ENCODE results near the gene TRNP1.

Gene TRNP1

DNA sequence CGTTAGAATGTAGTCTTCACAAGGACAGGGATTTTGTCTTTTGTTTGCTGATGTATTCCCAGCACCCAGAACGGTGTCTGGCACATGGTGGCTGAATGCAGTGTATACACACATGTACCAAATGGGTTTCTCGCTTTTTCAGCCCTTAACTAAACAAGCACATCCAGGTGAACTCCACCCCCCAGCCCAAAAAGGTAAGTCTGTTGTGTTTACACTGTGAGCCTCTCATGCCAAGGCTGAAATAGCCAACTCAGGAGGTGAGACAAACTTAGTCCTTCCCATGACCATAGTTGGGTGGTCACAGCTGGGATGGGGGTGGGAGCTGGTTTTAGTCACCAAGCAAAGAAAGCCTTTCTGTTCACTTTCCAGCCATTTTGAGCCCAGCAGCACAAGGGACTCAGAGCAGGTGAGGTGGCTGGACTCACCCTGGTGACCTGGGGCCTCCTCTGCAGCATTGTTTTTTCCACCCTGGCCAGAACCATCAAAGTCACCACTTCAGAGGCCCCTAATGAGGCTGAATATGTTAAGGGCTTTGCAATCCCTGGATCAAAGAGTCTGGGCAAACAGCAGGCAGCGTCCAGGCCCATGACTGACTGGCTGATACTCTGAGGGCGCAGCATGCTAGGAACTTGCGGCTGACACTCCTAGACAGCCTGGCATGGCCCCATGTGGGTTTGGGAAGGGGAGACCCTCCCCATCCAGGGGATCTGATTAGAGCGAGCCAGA, 10.4 kb downstream of the TRNP1 start:
- DNase-seq = no peak

DNA sequence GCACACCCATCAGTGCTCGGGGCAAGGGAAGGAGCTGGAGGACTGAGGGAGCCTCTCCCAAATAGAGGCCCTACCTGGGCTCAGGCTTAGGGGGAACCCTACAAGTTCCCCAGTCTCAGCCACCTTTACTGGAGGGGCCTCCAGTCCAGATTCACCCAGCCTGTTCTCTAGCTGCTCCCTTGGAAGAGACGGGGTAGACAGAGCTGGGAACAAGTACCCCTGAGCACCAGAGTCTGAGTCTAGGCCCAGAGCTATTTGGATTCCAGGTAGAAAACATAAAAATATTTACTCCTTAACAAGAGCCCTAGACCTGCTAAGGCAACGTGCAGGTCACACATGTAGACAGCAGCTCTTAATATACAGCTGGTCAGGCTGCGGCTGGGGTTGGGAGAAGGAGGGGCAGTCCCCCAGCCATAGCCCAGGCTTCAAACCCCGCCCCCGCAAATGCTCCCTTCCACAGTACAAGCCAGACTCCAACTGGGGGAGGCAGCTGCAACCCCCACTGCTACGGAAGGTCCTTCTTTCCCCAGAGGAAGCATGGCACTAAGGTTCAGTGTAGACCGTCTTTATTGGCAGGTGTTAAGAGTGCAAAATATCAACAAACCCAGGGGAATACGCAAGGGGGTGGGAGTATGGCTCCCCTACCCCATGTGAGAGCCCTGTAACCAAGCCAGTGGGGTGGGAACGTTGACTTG, 11.1 kb downstream of the TRNP1 start:
- no peak for DNase-seq

DNA sequence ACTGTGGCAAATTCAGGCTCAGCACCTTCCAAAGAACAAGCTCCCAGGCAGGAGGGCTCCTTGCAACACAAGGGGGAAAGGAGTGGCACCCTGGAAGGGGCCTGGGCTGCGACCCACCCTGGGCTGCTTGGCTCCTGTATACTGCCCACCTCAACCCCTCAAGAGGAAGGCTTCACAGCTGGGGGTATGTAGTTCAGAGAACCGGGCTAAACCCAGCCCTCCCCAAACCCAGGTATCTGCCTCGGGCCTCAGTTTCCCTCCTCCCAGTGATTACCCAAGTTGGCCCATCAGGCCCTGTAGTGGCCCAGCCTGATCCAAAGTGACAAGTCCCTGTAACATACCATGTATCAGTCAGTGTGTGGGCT, 11.7 kb downstream of the TRNP1 start:
- DNase-seq = no peak

DNA sequence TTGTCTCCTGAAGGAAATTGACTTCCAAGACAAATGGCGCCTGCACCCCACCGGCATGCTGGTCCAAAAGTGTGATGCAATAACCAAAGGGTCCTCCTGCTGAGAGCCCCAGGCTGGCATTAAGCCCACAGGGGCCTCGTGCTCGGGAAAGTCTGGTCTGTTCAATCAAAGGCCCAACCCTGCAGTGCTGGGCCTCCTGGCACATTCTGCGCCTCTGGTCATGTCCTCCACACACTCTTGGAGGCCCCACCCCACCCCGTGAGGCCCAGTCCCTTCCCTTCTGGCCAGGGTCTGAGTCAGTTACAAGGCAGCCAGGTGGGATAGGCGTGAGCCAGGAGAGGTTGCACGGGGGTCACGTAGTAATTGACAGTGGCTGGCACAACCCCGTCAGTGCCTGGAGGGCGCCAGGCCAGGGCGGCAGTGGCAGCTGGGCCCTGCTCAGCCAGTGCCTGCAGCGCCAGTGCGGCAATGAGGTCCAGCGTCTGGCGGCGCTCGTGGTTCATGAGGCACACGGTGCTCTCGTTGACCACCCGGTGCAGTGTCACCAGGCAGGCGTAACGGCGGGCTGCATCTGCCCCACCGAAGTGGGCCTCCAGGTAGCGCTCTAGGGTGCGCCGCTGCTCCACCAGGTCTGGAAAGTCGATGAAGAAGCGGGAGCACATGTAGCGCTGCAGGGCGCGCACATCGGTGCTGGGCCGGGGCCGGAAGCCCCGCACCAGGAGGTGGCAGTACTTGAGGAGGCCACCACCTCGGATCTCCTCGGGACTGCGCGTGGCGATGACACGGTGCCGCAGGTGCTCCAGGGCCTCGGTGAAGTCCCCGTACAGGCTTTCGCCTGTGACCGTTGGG, 12.4 kb downstream of the TRNP1 start:
- no peak for DNase-seq

DNA sequence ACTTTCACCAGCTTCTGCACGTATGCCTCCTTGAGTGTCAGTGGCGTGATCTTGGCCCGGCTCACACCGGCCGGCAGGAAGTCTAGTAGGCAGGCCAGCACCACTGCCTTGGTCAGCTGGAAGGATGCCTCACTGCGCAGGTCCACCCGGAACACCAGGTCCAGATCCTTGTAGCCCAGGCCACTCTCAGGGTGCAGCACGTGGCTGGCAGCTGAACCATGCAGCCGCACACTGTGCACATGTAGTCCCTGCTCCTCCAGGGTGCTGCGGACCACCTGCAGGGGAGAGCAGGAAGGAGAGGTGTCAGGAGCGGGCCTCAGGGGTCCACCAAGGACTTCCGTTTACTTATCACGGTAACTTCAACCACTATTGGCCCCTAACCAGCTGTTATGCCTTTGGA, 13.2 kb downstream of the TRNP1 start:
- no peak for DNase-seq

DNA sequence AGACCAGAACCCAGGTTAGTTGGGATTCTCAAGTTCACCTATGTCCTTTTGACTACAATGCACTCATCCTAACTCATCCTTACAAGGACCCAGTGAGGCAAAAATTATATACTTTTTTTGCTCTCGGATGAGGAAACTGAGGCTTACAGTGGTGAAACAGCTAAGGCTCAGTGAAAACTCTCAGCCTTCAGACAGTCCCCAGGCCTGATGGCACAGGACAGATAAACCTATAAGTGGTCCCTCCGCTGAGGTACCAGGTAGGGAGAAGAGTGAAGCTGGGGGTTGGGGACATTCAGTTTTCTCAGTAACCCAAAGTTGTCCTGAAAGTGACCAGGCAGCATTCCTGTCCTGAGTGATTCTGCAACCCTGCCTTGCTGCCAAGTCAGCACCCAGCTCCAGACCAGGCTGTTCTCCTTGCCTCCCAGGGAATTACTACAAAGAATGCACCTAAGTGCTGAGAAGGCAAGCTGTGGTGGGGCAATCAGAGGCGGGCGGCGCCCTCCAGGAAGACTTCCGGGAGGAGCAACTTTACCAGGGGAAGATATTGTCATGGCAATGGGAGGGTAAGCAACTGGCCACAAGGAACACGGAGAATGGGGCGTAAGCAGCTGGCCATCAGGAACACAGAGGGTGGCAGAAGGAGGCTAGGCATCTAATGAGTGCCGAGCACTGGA, 14.6 kb downstream of the TRNP1 start:
- DNase-seq = no peak

DNA sequence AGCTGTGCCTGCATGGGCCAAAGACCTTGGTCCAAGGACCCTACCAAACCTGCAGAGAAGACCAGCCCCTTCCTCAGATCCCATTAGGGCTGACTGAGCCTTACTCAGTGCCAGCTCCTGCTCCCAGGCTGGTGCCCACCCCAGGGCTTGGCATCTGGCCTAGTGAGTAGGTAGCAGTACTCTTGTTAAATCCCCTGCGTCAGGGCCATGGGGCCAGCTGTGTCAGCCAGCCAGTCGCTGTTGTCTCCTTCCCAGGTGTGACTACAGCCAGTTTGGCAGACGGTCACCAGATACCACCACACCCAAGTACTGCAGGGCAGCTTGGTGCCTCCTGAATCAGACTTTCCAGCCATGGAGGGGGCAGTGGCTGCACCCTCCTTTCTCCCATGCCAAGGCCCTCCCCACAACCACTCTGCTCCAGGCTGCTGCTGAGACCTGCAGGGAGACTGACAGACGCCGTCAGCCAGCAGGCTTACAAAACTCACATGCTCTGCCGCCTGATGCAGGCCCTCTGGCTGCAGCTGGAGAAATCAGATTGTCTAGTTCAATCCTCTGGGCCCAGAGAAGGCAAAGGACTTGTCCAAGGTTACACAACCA, 16.2 kb downstream of the TRNP1 start:
- no peak for DNase-seq

DNA sequence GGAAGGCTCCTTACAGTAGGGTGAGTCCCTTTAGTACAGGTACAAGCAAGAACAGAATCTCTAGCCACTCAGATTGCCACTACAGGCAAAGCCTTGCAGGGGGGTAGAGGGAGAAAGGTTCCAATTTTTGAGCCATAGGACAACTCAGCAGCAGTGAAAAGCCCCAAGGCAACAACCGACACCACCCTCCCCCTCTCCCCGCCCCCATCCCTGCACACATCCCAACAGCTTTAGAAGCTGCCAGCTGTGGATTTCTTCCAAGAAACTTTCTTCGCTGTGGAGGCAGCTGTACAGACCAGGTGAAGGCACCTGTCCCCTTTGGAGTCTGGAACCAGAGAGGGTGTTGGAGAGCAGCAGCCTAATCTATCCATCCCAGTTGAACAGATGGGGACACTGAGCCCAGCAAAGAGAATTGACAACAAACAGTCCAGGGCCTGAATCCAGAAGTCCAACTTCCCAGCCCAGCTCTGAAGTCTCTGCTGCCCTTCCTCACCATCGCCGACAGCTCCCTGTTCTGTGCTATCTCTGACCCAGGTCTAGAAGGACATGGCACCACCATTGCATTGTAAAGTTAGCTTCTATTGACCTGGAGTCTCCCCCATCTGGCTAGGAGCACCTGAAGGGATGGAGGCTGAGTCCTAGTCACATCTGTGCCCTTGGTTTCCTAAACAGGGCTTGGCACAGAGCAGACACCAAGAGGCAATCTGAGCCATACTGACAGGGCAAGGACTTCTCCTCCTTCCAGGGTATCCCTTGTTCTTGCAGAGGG, 16.9 kb downstream of the TRNP1 start:
- no peak for DNase-seq

DNA sequence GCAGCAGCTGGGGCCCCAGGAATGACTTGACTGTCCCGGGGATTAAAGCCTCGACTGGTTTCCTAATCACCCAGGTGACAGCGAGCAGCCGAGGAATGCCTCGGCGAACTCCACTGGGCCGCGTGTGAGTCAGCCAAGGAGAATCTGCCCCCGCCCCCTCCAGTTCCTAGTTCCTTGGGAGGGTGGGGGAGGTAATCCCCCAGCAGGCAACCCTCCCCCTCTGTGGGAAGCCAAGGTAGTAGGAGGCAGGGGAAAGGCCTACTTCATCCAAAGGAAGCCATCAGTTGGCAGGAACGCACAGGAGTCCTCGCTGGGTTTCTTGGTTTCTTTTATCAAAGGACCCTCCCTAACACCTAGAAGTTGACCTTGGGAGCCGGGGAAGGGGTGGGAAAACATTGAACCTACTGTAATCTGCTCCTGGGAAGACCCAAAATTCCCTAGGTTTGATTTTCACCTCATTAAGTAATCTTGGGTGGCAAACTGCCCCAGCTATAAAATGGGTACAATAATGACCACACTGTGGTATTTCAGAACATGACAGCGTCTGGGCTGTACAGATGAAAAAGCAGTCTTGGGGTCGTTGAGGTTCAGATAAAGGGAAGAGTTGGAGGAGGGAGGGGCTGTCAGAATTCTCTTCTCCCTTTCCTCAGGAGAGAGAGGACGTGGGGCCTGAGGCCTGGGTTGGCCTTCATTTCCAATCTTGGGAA, 17.7 kb downstream of the TRNP1 start:
- DNase-seq = no peak

DNA sequence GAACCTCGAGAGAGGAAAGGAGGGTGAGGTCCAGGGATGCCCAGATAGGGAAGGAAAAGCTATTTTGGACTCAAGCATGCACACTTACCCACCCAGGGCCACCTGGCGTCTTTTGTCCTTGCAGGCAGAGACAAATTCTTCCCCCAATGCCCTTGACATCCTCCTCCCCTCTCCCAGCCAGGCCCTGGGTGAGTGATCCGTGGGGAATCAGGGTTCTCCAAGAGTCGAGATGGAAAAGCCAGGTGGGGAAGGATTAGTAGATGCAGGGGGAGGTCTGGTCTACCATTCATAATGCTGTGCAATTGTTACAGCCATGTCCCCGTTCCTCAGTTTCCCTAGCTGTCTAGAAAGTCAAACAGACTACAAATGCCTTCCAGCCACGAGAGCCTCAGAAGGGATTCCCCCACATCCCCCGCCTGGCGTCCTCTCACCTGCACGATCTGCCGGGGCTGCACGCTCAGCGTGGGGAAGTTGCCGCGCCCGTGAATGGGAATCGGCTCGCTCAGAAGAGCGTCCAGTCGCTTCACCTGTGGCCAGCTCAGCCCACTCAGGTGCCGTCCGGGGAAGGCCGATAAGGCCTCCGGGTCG, 18.6 kb downstream of the TRNP1 start:
- DNase-seq = no peak

DNA sequence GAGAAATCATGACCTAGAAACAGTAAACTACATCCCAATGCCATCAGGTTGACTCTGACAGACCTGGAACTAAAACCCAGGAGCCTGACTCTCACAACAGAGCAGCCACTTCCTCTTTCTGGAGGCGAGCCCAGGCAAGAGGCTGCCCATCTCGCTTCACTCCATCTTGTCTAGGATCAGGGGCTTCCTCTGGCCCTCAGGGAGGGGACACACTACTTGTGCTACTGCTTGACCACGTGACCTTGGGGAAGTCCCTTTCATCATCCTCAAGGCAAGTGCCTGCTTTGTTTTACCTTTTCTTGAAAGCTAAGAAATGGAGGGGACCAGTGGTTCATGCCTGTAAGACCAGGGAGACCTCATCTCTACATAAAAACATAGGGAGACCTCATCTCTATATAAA, 21.8 kb downstream of the TRNP1 start:
- no peak for DNase-seq

DNA sequence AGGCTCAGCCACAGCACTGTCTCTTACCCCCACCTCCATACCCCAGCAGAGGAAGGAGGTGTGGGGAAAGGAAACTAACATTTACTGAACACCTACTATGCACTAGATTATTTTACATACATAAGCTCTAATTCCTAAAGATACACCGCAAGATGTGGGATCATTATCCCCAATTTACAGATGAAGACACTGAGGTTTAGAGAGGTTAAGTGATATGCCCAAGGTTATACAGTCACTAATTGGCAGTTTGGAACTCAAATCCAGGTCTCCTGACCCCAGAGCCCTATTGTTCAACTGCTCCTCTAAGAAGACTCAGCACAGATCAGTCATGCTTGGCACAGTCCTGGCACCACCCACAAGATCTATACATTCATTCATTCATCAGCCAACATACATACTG, 22.9 kb downstream of the TRNP1 start:
- DNase-seq = no peak

DNA sequence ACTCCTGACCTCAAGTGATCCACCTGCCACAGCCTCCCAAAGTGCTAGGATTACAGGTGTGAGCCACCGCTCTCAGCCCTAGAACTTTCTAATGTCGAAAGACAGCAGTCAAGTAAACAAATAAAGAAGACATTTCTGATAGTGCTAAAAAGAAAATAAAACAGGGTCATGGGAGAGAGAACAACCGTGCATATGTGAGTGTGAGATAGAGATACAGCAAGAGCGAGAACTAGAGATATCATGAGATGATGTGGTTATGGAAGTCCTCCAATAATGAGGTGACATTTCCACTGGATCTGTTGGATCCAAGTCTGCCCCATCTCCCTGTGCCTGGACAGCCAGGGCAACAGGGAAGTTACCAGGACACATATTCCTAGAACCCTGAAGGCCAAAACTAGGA, 23.7 kb downstream of the TRNP1 start:
- no peak for DNase-seq

DNA sequence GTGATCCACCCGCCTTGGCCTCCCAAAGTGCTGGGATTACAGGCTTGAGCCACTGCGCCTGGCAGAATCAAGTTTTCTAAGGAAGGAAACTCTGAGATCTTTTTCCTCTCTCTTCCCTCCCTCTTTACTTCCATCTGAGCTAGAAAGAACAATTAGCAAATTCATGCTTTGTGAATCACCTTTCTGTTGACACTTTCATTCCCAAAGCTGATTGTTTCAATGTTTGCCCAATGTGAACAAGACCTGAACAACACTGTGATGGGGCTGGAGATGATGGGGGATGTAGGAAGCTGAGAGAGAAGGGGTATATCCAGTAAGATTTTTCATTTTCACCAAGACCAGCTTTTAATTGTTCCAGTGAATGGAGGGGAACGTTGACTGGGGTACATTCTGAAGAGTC, 24.8 kb downstream of the TRNP1 start:
- DNase-seq = no peak

DNA sequence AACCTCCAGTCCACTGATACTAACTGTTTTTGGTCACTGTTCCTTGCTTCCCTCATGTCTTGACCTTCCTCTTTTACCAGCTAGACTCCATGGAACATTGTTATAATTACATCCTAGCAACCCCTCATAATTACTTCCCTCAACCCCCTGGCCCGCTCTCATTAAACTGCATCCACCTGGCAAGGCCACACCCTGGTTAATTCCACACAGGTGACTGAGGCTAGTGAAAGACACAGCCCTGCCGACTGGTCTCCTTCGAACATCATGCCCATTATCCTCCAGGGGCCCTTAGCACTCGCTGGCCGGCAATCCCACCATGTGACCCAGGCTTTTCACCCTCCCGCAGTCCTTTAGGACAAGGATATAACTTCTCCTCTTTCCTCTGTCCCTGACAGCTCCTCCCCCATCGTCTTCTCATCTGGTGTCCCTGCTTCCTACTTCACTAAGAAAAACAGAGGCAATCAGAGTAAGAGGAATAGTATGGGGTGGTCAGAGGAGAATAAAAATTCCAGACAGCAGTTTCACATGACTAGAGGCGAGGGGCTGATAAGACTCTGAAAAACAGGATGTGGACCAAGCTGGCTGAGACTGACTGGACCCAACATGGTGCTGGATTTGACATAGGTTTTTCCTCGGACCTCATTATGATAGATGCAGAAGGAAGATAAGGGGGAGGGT, 28.0 kb downstream of the TRNP1 start:
- DNase-seq = no peak

DNA sequence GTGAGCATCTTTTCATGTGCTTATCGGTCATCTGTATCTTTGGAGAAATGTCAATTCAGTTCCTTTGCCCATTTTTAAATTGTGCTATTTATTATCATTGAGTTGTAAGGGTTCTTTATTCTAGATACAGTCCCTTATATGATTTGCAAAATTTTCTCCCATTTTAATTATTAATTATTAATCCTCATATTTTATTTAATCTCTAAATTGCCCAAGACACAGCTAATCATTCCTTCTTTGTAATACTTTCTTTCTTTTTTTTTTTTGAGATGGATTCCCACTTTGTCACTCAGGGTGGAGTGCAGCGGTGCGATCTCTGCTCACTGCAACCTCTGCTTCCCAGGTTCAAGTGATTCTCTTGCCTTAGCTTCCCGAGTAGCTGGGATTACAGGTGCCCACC, 32.2 kb downstream of the TRNP1 start:
- DNase-seq = no peak

DNA sequence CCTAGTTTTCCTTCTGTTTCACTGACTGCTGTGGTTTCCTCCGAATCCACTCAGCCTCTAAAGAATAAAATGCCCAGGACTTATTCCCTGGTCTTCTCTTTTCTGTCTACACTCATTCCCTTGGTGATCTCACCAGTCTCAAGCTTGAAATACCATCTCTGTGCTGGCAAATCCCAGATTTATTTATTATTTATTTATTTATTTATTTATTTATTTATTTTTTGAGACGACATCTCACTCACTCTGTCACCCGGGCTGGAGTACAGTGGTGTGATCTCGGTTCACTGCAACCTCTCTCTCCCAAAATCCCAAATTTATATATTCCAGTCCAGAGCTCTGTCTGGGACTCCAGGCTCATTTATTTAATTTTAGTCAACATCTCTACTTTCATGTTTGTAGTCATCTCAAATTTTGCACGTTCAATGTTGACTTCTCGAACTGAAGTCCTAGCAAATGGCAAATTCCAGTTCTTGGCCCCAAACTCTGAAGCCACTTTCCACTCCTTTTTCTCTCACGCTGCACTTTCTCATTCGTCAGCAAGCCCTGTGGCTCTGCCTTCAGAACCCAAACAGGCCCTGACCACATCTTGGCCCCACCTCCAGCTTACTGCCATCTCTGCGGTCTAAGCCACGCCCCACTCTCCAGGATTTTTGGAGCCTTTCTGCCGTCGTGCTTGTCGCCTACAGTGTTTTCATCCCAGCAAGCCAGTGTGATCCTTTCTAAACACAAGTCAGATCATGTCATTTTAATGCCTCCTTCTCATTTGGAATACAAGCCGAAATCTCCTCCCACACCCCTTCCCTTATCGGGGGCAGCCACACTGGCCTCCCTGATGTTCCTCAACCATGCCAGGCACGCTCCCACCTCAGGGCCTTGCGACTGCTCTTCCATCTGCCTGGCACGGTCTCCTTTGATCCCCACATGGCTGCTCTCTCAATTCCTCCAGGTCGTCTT, 33.4 kb downstream of the TRNP1 start:
- peak; percentile 53 to 78 for DNase-seq

DNA sequence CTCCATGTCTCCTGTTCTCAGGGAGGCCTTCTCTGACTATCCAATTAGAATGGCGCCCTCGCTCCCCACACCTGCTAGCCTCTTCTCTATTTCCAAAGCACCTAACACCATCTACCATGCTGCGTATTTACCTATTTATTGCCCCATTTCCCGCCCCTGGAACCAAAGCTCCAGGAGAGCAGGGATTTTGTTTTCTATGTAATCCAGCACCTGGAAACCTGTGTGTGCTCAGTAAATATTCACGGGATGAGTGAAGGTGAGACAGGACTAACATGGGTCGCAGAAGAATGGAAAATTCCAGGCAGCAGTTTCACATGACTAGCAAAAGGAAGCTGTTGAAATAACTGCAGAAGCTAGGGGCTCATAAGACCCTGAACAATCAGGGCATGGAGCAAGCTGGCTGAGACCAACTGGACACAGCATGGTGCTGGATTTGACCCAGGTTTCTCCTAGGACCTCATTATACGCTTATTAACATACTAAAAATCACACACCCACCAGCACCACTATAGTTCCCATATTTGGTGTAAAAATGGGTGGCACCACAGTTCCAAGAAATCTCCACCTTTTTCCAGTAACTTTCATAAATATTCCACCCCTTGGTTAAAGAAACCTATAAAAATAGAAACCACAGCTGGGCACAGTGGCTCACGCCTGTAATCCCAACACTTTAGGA, 34.2 kb downstream of the TRNP1 start:
- no peak for DNase-seq

DNA sequence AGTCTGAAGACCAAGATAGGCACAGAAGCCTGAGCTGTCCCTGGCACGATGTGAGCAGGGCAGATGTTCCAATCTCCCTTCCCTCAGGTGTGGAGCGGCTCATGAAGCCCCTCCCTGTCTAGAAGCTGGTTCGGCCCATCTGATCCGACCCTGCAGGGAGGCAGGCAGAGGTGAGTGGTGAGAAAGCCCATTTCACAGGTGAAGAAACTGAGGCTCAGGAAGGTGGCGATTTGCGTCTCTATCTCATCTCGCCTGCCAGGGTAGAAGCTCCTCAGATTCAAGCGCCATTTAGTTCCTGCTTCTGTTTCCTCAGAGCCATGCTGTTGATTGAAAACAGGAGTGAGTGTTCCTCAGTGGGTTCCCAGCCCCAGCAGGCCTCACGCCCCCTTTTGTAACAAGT, 36.0 kb downstream of the TRNP1 start:
- DNase-seq = no peak
